ENCODE measurements around the gene SCN9A.
"Not testable (repeated sequence)": the region's sequence is repeated elsewhere in the genome, so short reads cannot be mapped to it uniquely, and the experiment has no call there.

The SCN9A gene

DNA sequence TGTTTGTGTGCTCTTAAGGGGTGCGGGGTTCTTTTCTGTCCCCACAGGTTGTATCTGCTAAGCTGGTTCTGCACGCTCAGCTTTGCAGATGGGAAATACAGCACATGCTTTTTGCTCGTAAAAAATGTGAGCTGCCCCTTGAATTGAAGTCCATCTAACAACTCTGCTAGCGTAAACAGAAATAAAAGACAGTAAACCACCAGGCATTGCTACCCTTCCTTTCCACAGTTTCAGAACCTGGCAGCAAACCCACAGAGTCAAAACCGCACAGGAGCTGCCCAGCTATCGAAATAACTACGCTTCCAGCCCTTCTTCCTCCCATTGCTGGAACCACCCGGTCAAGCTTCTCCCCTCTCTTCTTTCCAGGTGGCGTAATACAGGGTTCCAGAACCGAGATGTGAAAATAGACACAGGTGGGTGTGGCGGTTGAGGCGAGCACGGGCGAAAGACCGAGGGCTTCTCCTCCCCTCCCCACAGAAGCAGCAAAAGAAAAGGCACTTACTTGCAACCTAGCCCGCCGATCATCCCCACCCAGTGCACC is 479 bp downstream of the SCN9A start:
- DNase-seq (ENCODE audit: low read depth in 2 of 2) = no peak

DNA sequence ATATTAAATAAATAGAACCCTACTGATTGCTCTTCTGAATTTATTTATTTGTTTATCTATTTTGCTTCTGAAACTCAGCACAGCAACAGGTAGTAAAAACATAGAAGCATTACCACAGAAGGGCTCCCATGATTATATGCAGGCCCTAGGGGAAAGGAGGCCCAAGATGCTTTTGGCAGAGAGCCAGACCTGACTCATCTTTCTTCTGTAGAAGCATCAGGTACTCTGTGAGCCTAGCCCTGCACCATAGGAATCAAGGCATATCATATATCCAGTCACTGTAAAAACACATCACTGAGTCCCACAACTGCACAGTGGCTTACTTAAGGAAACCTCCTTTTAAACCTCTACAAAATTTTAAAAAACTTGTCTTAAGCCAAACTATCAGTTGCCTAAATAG is 1.8 kb downstream of the SCN9A start:
- no peak for DNase-seq (ENCODE audit: low read depth in 2 of 2)

DNA sequence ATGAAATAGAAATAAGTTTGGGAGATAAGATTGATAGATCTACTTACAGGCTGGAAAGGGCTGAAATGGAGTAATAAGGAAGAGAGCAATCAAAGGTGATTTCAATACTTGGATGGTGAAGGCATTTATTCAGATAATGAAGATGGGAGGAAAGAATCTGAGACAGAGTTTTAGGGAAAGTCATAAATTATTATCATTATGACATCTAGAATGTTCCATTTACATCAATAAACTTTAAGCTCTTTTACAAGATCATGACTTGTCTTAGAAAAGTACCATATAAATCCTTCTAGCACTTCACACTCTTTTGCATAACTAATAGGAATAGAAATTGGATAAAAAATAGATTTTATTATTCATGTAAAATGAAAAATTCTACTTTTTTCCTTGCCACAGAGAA is 2.2 kb downstream of the SCN9A start:
- DNase-seq (ENCODE audit: low read depth in 2 of 2) = no peak

DNA sequence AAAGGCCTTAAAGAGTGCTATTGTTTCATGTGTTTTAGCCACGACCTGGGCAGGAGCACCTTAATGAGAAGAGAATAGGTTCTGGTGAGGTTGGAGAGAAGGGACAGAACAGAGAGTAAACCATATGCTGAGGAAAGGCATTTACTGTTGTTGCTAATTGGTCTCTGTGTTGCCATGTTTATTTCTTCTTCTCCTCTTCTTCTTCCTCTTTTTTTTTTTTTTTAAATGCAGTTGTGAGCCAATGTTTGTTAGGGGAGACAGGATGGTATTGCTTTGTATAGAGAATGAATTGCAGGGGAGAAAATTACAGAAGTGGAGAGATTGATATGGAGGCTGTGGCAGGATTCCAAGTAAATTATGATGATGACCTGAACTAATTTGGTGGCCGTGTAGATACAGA is 2.6 kb downstream of the SCN9A start:
- DNase-seq (ENCODE audit: low read depth in 2 of 2) = no peak

DNA sequence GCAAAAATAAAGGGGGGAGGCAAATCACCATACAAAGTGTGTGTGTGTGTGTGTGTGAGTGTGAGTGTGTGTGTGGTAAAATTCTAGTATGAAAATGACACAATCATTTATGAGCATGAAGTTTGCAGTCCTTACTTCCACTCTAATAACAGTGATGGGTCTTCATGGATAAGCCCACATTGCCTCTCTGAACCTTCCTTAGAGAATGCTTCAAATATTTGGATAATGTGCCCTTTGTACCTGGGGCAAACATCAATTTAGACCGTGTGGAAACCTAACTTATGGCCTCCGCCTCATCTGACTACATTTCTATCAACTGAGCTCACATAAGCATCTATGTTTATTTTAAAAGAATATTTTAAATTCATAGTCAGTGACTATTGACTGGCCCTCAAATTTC is 3.7 kb downstream of the SCN9A start:
- no peak for DNase-seq (ENCODE audit: low read depth in 2 of 2)

DNA sequence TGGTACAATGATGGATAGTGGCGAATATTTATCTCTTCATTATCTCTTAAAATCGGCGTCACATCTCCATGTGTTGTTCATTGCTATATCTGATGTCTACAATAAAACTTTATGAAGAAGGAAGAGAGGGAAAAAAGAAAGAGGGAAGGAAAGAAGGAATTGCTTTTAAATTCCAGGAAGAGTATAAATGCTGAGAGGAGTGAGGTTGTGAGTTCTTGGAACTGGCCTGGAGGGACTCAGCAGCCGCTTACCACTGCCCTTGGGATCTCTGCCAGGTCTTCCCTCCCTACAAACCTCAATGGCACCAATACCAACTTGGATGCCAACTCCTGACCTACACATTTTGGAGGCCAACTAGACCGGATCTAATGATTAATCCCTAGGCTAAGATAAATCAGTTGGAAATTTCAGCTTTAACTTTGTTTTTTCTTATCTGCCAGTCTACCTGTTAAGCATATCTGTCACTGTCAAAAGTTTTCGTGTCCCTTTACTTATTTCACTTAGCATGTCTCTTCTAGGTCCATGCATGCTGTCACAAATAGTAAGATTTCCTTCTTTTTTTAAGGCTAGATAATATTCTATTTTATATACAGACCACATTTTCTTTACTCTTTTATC is 9.8 kb downstream of the SCN9A start:
- no peak for DNase-seq (ENCODE audit: low read depth in 2 of 2)

DNA sequence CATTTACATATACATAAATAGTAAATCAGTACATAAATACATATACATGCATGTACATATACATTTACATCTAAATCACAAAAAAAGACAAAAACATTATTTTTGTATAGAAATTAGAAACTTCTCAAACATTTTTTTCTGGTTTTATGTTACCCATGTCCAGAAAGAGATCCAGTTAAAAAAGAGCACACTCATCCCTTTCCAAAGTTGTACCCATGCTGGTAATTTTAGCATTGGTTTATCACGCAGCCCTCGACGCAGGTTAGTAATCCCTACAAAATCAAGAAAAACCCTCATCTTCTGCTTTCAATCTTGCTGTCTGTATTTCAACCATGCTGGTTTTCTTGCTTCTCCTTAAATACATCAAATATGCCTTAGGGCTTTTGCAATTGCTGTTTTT is 10.5 kb downstream of the SCN9A start:
- no peak for DNase-seq (ENCODE audit: low read depth in 2 of 2)

DNA sequence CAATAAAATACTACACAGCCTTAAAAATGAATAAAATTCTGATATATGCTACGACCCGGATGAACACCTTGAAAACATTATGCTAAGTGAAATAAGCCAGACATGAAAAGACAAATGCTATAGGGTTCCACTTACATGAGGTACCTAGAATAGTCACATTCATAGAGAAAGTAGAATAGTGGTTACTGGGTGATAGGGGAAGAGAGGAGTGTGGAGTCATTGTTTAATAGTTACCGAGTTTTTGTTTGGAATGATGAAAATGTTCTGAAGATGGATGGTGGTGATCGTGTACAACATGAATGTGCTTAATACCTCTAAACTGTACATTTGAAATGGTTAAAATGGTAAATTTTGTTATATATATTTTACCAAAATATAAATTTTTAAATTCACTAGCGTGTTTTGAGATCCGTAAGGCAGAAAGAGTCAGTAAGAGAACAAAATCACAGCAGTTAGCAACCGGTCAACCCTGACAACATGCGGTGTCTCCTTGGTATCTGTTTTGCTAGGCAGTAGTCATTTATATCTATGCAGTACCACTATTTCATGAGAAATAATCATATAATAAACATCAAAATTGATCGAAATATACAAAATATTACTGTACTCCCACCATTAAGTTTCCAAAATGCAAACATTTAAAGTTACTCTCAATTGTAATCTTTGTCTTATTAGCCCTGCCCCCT is 11.1 kb downstream of the SCN9A start:
- no peak for DNase-seq (ENCODE audit: low read depth in 2 of 2)

DNA sequence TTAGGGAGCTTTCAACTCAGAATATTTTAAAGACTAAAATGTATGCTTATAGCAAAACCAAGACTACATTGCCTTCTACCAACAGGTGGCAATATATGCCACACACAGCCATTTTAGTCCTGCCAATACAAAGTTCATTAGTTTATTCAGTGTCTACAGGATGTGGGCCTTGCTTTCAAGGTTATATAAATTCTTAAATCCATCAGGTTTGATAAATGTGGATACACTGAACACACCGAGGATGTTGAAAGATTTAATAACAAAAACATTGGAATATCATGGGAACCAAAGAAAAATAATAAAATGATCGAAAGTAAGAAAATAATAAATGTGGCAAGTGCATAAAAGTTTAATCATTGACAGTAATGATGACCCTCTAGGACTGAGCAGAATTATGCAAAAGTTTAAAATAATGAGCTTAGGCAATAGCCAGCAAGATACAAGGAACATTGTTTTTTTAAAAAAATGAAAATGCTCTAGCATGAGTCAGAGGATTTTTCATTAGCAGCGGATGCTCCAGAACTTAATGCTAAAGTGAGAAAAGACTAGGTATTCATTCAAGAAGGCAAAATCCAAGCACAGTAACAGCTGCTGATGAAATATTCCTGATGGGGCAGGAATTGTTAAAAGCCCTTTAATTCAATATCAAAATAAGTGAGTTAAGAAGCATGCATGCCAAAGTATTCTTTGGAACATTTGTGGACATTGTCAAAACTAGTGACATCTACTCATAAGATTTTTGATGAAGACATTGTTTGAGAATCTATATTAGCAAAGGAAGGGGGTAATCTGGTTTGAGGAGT is 14.2 kb downstream of the SCN9A start:
- DNase-seq (ENCODE audit: low read depth in 2 of 2) = no peak

DNA sequence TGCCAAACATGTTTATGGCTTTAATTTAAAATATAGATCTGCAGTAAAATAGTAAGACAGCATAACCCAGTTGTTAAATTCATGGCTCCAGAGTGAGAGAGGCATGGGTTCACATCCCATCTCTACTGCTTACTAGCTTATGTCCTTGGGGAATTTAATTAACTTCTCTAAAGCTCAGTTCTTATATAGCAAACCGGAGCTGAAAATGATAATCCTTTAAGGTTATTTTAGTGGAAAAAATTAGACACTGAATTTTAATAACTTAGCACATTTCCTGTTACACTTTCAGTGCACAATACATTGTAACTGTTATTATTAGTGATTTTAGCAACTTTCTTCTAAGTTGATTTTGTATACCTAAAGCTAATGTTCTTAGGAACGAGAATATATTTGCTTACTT is 14.8 kb downstream of the SCN9A start:
- DNase-seq (ENCODE audit: low read depth in 2 of 2) = no peak

DNA sequence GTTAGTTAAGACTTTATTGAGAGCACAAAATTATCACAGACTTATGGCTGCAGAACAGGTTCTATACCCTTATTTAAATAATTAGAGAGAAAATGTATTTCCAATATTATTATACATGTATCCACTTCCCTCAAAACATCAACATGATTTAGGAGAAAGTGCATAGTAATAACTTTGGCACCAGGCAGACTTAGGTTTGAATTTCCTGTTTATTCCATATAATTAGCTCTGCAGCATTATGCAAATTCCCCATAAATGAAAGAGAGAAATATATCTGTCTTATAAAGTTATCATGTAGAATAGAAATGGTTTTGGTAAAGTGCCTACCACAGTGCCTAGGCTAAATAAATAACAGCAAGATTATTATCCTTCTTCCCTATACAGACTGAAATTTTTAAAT is 15.3 kb downstream of the SCN9A start:
- no peak for DNase-seq (ENCODE audit: low read depth in 2 of 2)

DNA sequence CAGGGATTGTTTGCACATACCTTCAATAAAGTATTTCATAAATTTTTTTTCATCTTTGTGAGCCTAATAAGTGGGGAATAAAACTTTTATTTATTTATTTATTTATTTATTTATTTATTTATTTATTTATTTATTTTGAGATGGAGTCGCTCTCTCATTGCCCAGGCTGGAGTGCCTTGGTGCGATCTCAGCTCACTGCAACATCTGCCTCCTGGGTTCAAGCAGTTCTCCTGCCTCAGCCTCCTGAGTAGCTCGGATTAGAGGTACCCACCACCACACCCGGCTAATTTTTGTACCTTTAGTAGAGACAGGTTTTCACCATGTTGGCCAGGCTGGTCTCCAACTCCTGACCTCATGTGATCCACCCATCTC is 17.8 kb downstream of the SCN9A start:
- not testable (repeated sequence) for DNase-seq (ENCODE audit: low read depth in 2 of 2)

DNA sequence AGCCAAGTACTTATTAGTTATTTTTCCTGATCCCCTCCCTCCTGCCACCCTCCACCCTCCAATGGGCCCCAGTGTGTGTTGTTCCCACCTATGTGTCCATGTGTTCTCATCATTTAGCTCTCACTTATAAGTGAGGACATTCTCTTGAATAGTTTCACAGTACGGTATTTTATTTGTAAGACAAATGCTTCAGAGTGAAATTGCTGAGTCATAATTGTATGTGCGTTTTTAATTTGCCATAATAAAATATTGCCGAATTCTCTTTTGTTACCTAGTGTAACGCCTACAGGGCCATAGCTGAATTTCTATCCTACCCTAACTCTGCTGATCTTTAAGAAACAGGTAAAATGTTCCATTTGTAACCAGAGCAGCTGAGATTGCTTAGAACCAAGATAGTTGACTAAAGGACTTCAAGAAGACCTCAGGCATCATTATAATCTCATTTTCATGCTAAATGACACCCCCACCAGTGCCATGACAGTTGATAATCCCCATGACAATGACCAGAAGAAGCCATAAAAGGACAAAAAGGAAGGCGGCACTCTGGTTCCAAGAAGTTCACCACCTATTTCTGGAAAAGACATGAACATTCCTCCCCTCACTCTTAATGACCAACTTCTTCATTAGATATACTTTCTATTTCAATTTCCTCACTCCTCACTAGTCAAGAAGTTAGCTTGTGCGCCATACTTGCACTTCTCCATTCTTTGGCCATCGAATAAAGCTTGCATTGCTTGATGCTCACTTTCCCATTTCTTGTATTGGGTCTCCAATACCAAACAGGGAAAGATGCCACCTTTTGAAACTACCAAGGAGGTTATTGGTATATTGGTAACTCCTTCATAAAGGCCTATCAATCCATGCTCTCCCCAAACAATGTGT is 18.4 kb downstream of the SCN9A start:
- DNase-seq (ENCODE audit: low read depth in 2 of 2) = no peak

DNA sequence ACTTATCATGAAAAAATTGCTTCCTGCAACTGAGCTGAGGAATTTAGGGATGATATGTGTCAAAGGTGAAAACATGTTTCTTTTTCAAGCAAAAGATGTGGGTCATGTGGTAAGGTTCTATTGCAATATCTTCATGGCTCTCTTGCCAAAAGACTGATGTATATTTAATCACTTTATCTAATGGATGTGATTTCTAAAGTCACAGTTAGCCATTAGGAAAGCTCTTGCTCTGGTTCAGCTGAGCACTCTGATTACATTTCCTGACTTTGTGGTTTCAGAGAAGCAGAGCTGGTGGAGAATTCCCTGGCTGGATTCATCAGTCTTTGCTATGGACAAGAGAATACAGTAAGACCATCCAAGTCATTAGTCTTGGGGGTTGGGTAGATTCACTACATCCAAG is 24.4 kb downstream of the SCN9A start:
- no peak for DNase-seq (ENCODE audit: low read depth in 2 of 2)

DNA sequence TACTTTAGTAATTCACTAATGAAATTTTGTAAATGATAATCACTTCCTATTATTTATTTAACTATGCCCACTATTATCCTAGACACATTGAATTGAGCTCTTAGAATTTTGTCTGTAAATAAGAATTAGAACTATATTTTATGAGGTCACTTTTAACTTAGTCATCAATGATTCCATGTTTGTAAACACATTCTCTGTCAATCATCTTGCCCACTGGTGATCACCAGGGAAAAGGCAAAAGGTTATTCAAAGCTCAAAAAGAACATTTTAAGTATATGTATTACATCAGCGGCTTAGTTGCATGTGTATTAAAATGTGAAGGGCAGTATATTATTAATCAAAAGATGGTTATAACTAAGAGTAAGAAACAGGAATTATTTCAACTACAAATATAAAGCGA is 25.2 kb downstream of the SCN9A start:
- DNase-seq (ENCODE audit: low read depth in 2 of 2) = no peak

DNA sequence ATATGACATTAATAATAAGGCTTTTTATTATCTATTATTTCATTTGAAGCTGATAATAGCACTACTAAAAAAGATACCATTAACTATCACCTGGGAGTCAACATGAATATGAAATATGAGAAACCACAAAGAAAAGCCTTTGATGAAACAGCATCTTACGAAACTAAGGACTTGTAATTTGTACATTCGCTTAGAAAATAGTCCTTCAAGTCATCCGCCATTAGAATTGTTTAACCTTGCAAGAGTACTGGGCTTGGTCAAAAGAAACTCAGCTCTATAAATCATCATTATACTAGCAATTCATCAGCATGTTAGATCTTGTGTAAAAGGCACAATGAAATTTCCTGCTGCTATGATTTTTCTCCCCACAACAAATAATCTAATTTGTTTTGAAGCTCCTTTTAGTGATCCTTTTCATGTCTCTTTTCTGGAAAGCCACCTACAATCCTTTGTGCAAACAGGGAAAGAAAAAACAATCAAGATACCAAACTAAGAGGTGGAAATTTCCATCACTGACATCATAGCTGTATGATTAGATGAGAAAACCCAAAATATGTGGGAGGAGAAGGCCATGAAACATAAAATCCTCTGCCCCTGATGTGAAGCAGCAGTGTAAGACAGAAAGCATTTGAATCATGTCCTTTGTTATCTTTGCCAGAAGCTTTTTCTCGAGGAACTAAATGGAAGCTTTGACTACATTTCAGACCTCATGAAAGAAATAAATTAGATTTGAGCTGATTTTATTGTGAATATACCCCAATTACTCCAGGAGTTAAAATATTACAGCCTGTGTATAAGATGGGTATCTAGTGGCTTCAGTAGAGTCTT is 31.2 kb downstream of the SCN9A start:
- DNase-seq (ENCODE audit: low read depth in 2 of 2) = no peak

DNA sequence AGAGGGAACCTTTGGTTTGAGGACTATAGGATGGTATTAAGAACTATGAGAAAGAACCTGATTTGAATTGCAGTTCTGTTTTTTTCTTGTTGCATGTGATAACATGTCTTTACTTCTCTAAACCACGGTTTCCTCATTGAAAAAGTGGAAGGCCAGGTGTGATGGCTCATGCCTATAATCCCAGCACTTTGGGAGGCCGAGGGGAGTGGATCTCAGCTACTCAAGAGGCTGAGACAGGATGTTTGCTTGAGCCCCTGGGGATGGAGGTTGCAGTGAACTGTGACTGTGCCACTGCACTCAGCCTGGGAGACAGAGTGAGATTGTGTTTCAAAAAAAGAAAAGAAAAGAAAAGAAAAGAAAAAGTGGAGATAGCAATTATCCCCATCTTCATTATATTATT is 32.3 kb downstream of the SCN9A start:
- no peak for DNase-seq (ENCODE audit: low read depth in 2 of 2)

DNA sequence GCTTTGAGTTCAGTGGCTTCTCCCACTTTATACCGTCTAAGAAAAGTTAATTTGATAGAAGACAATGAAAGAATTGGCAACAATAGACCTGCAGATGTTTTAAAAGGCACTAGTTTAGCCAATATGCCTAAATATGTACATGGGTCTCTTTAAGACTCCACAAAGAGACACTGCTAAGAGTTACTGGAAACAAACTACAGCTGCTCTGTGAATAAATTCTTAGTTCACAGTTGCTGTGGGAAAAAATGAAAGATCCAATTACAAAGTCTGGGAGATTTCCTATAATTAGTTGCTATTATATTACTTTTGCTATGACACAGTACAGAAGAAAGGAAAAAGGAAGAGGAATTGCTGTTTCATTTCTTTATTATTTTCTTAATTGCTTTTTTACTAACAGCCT is 34.3 kb downstream of the SCN9A start:
- DNase-seq (ENCODE audit: low read depth in 2 of 2) = no peak

DNA sequence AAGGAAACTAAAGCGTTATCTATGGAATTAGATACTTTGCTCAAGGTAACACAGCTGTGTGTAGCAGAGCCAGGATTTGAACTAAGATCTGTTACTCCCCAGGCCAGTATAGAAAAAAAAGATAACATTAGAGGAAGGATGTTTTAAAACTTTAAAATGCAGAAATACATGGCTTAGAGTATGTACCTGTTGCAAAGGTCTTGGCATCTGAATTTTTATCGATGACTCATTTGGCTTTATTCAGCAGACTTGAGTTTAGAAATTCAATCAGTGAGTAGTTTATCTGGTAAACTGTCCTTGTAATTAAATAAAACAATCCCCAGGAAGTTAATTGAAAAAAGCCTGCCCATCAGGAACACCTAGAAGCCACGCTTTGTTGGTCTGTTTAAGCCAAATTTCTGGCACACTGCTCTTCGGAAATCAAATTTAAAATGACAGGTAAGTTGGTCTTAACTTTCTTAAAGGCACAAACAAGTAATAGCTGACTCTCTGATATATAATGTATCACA is 36.9 kb downstream of the SCN9A start:
- DNase-seq (ENCODE audit: low read depth in 2 of 2) = no peak

DNA sequence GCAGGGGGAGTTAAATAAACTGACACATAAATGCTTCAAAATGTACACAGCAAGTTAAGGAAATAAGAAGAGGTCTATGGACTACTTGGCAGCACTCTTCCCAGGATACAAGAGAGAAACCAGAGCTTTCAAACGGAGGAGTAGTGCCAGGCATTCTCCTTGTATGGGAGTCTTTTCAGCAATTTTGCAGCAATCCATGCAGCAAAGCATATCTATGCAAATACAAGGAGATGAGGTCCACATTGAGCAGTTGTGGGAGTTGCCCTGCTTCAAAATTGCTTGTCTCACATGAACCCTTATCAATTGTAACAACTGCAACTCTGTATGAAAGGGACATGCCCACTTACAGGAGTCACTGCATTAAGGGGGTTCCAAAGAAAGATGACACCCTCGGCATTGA is 37.8 kb downstream of the SCN9A start:
- DNase-seq (ENCODE audit: low read depth in 2 of 2) = no peak

DNA sequence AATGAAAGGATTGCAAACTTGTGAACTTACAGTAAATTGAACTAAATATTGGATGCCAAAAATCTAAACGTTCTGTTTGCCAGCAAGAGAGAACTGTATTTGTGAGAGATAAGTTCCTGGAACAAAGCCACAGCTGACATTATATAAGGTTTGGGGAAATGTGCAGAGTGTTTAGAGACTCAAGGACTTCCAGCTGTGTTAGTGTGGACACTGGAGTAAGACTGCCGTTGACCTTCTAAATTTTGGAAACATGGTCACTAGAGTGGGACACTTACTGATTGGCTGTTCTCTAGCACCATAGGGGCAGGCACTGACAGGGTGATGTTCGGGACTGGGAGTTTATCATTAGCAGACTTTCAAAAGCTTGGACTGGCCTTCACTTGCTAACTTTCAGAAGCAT is 40.5 kb downstream of the SCN9A start:
- DNase-seq (ENCODE audit: low read depth in 2 of 2) = no peak

Data from stimulated activated CD4-positive, alpha-beta T cell treated with anti-CD3 and anti-CD28 coated beads, Interleukin-12 subunit alpha, Interleukin-12 subunit beta, amount 100 ng/mL, for 24 hours (primary cell).